GM19035 (cell line): Measurements from ENCODE around the gene NDRG3.
"Not testable (repeated sequence)": the region's sequence is repeated elsewhere in the genome, so short reads cannot be mapped to it uniquely, and the experiment has no call there.

Experiments
- ATAC-seq: cut with Tn5 transposase; IDR thresholded peaks from one replicate; pipeline ENCODE4 v1.9.1; 2021; ENCODE audit not compliant: unreplicated experiment

The NDRG3 gene

DNA sequence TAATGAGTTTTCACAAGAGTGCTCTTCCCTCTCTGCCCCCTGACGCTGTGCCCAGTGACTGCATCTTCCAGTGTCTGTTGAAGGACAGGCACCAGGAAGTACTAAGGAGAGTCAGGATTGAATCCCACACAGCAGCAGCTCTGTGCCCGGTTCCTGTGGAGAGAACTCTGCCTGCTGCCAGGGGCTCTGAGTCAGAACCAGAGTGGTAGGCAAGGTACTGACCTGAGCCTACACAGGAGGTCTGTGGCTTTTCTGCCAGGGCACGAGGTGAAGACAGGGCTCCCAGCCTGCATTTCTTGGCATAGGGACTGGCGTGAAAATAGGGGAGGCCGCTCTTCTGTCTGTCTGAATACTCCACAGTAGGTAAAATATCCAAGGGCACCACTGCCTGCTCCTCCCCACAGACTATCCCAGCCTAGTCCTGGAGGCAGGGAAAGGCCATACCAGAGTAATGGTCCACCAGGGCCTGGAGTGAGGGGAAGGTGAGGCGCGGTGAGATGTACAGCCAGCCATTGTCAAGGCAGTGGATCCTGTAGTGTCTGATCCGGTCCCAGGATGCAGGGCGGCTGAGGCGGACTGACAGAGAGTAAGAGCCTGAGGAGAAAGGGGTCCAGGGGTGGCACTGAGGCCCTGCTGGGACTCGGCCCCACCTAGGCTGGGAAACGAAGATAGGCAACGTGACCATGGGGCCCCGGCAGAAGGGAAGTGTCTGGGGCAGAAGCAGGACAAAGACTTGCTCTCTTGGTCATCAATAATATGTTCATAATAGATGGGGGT lies 130.9 kb downstream of the NDRG3 start:
- no peak for ATAC-seq

DNA sequence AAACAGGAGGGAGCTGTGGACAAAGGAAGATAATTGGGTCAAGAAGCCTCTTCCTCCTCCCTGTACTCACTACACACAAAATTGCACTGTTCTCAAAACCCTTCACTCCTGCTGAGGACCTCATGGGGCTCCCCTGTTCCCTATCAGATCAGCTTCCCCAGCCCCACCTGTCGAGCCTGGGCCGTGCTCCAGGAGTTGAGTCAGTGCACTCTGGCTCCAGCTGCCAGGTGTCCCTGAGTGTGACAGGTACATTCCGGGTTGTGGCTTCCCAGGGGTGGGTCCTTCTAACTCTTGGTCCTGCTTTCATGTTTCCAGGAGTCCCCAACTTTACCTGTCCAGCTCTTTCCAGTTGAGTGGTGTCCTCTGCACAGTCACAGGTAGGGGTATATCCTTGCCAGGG lies 131.9 kb downstream of the NDRG3 start:
- no peak for ATAC-seq

DNA sequence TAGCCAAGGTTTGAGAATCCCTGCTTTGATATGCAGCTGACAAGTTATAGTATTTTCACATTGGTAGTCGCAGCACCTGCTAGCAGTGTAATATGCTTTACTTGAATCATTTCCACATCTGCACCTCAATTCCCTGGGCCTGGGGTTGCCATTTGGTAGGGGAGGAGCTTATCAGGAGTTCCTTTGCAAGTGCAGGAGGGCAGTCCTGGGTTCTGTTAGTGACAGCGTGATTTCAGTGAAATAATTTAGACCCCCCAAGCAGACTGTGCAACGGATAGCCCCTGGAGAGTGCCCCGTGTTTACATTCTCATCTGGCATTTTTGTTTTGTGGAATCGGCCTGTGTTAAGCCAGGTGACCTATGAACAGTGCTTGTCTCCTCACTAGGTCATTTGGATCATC lies 134.3 kb downstream of the NDRG3 start:
- ATAC-seq, result no peak

DNA sequence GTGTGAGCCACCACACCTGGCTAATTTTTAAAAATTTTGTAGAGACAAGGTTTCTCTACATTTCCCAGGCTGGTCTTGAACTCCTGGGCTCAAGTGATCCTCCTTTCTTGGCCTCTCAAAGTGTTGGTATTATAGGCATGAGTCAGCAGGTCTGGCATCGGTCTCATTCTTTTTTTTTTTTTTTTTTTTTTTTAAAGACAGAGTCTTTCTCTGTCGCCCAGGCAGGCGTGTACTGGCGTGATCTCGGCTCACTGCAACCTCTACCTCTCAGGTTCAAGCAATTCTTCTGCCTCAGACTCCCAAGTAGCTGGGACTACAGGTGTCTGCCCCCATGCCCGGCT lies 137.5 kb downstream of the NDRG3 start:
- ATAC-seq, result not testable (repeated sequence)

DNA sequence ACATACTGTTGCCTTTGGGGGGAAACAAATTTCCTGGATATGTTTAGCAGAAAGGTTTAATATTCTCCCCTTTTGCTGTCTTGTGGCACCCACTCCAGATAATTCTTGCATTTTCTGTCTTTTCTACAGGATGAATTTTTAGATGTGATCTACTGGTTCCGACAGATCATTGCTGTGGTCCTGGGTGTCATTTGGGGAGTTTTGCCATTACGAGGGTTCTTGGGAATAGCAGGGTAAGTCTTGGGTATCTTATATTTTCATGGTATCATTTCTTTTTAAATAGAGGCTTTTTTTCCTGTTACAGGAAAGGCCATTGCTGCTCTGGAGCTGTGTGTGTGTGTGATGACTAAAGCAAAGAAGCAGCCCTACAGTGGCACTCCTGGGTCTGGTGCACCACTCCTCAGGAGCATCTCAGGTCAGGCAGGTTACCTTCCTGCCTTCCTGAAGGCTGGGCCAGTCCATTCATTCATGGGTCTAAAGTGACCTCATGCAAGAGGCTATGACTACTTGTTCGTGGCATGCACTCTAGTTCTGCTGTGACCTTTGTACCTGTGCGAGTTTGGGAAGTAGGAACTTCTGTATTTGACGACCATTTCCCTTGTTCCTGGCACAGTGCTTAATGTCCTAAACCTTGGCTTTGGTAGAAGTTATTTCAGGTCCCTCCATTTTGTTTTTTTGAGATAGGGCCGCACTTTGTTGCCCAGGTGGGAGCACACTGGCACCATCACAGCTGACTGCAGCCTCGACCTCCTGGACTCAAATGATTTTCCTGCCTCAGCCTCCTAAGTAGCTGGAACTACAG lies 138.1 kb downstream of the NDRG3 start:
- no peak for ATAC-seq

DNA sequence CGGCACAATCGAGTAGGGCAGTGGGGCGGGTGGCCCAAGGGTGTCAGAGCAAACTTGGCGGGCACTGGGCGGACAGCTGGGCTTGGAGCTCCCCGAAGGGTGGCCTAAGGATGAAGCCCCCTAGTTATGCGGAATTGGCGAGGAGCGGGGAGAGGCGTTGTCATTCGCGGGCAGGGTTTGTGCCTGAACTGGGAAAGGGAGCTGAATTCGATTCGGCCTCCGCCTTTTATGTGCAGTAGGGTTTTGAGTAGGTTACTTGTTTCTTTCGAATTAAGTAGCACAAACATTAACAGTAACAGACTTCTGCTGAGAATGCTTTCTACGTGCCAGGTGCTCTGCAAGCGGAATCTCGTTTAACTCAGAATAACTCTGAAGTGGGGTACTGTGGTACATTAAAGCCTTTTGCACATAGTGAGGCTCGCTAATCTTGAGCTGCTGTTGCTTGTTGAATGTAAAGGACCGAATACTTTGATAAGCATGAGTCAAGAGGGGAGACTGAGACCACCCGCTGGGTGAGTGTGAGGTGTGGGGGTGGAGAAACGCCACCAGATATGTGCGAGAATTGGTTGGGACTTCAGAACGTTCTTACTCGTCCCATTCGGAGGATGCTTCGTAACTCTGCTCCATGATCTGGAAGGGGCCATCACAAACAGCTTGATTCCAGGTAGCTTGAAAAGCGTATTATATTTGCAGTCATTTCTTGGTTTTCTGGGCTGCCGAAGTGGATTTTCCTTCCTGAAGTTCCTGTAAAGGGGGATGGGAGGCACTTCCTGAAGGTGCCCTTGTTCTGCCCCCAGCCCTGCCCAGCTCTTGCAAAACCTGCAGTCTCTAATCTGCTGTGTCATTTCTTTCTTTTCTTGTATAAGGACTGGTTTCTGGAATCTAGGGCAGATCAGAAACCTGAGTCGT lies 139.5 kb downstream of the NDRG3 start:
- ATAC-seq, result no peak

DNA sequence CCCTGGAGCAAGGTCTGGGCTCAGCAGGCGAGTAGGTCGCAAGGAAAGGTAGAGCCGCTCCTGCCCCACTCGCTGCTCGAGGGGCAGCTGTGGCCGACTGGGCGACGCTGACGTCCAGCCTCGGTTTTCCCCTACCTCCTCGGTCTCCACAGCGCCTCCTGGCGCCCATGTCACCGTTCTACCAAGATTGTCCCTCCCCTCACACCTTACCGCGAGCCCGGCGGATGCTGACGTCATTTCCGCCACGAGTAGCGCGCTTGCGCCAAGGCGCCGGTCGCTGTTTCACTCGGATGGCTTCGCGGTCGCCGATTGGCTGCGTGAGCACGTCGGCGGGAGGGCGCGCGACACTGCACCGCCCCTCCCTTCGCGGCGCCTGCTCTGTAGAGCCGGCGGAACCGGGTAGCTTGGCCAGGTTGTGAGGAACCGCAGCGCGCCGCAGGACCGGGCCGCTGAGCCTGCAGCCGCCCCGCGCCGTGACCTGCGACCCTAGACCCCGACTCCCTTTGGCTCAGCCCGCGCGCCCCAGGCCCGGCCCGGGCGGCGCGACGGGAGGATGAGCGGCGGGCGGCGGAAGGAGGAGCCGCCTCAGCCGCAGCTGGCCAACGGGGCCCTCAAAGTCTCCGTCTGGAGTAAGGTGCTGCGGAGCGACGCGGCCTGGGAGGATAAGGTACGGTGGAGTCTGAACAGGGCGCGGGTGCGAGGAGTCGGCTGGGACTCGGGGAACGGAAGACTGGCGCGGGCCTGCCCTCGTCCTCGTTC lies 140.3 kb downstream of the NDRG3 start, which contains the start of gene RAB5IF:
Gene RAB5IF (plus strand): TSS at position 381 of the 759 bp plus-strand sequence. CDS start 173 bp downstream, at position 554.
- ATAC-seq, result peak; percentile 88

DNA sequence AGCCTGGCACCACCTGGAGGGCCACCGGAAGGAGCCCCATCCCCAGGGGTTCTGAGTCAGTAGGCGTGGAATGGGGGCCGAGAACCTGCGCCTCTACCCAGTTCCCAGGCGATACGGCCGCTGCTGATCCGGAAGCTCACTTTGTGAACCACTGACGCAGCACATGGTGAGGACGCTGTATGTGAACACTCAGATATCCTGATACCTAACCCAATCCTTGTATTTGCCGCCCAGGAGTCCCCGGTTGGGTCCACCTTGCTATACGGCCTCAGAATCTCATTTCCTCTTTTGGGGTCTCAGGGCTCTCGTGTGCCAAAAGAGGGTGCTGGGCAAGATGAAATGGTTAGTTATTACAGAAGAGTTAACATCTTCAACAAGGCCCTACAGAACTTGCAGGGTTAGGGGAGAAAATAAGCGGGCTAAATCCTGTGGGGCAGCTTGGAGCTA lies 140.9 kb downstream of the NDRG3 start:
- peak; percentile 35 for ATAC-seq
